T47D (cell line): Measurements from ENCODE around the gene TCF12.

ENCODE experiments used
- DNase-seq, 2 experiments: peaks; one replicate each; pipeline versions ENCODE4 v3.0.0 to v3.0.0-alpha.2; 2011 to 2012; ENCODE audit warnings: low read depth in 1 of 2, low spot score in 1 of 2
- JUND ChIP-seq: IDR thresholded peaks from 2 replicates; pipeline ENCODE4 v1.6.1; 2012; ENCODE audit warnings: low read depth
- in situ Hi-C: cut with HindIII; loops from 2 replicates; pipeline ENCODE4 v1.10.0; 2016; ENCODE audit warnings: low sequenced_read_pairs, low pct_unique_long_range_greater_than_20kb

TCF12 gene

GRCh38 chr15:57329582-57330367 is 411.3 kb downstream of the TCF12 start:
- no peak for TF ChIP-seq JUND
- in situ Hi-C loops = no loop called here
- no peak for DNase-seq

- no peak for DNase-seq
- in situ Hi-C loops = no loop called here
- no peak for TF ChIP-seq JUND
These were observed 412.3 kb downstream of the TCF12 start for GRCh38 chr15:57330619-57331340.

- in situ Hi-C loops = no loop called here
- no peak for DNase-seq
- no peak for TF ChIP-seq JUND
These were observed 413.9 kb downstream of the TCF12 start for GRCh38 chr15:57332326-57332725.

DNA sequence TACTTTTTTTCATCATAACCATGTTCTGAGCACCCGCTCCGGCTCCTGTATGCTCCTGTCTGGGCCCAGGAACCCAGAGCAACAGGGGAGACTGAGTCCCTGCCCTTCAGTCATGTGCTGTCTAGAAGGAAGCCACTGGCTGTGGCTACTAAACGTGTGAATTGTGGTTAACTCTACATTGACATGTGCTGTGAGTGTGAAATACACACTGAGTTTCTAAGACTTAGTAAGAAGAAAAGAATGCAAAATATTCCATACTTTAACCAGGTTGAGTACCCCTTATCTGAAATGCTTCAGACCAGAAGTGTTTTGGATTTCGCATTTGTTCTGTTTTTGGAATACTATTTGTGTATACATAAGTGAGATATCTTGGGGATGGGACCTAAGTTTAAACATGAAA is 415.0 kb downstream of the TCF12 start:
- DNase-seq = no peak
- in situ Hi-C loops = no loop called here
- no peak for TF ChIP-seq JUND

- in situ Hi-C loops = no loop called here
- DNase-seq = no peak
- TF ChIP-seq JUND = no peak
These were observed 415.8 kb downstream of the TCF12 start for GRCh38 chr15:57334257-57334656.

- in situ Hi-C loops = no loop called here
- DNase-seq = no peak
- no peak for TF ChIP-seq JUND
These were observed 416.9 kb downstream of the TCF12 start for GRCh38 chr15:57335293-57335715.

DNA sequence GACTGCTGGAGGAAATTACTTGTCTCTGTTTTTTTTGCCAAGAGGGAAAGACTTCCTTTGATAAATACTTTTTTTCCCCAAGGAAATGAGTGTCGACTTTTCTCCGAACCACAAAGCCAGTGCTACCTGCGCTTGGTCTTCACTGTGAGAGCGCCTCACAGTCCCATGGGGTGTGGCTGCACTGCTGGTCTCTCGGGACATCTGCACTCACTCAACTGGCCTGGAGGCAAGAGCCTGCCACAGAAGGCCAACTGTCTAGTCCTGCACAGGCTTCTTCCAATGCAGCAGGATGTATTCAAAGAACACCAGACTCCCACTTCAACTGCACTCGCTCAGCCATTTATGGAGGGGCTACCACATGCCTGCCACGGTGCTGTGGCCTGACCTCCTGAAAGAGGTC is 417.3 kb downstream of the TCF12 start:
- TF ChIP-seq JUND = no peak
- DNase-seq = no peak
- in situ Hi-C loops = no loop called here

DNA sequence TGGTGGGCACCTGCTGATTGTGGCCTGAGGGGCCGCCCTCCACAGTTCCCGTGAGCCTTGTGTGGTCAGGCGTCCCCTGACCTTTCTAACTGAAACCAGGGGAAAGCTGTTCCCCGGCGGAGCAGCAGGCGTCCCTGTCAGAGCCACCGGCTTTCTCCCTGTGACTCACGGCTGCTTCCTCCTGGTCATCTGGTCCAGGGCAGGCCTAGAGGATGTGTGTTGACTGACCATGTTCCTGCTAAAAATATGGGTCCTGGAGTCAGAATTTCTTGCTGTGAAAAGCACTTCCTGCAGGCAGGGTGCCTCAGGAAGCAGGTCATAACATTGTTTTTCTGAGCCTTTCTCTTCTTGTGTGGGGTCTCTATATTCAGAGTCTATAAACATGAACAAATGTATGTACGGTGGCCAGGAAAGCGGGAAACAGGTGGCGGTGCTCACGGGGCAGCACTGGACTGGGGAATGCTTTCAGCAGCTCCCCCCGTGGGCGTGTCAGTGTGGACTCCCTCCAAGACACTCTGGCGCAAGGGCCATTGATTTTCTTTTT is 419.5 kb downstream of the TCF12 start:
- no peak for TF ChIP-seq JUND
- in situ Hi-C loops = no loop called here
- no peak for DNase-seq

- TF ChIP-seq JUND = no peak
- in situ Hi-C loops = no loop called here
- no peak for DNase-seq
These were observed 420.9 kb downstream of the TCF12 start for GRCh38 chr15:57339321-57339720.
